OCI-LY7 (cell line): Measurements from ENCODE around the gene ROBO2. TPM values are rescaled to one million over a fixed set of nuclear protein-coding genes. Genes with fewer than 3 reads are reported as not detected.

Experiments used
- BruUV-seq: library from RNA; stranded (reverse); fragments of 400-500 nt; replicated peaks from 2 replicates; lab custom pipeline; 2021; lab: Mats Ljungman, UMichigan
- CTCF ChIA-PET: fragments of 300-600 bp; sonication (Branson Sonifier 250); formaldehyde crosslinking; loops from one replicate; lab custom pipeline; 2022; ENCODE audit warnings: antibody characterized with exemption; ENCODE audit not compliant: unreplicated experiment; lab: Charles Lee
- POLR2A ChIA-PET: fragments of 300-600 bp; sonication (Branson Sonifier 250); formaldehyde crosslinking; loops from one replicate; lab custom pipeline; 2022; ENCODE audit warnings: antibody characterized with exemption; lab: Charles Lee
- DNase-seq: peaks from one replicate; pipeline ENCODE4 v3.0.0-alpha.2; 2015; ENCODE audit warnings: low spot score
- H2AFZ ChIP-seq: fragments of 200-600 bp; sonication (generic), shearing (Covaris generic); 2 replicates; pipeline ENCODE4 v1.6.1; 2014; ENCODE audit warnings: mild to moderate bottlenecking, antibody characterized with exemption, low read length, moderate library complexity
- H3K27ac ChIP-seq: fragments of 200-600 bp; sonication (generic); 2 replicates; pipeline ENCODE4 v1.5.1; 2014; ENCODE audit warnings: mixed run types, low read depth, mild to moderate bottlenecking, moderate library complexity, low read length, inconsistent platforms; ENCODE audit not compliant: poor library complexity, severe bottlenecking
- H3K36me3 ChIP-seq: fragments of 200-600 bp; sonication (generic); 2 replicates; pipeline ENCODE4 v1.6.1; 2014; ENCODE audit warnings: mild to moderate bottlenecking, antibody characterized with exemption, low read length, moderate library complexity, mixed read lengths; ENCODE audit not compliant: insufficient read depth
- H3K4me1 ChIP-seq: fragments of 200-600 bp; sonication (generic); 2 replicates; pipeline ENCODE4 v1.5.1; 2014; ENCODE audit warnings: mild to moderate bottlenecking, low read length; ENCODE audit not compliant: insufficient read depth, poor library complexity, severe bottlenecking
- H3K4me2 ChIP-seq: fragments of 200-600 bp; sonication (generic); 2 replicates; pipeline ENCODE4 v1.6.1; 2014; ENCODE audit warnings: mild to moderate bottlenecking, low read length
- H3K4me3 ChIP-seq: fragments of 200-600 bp; sonication (generic); 2 replicates; pipeline ENCODE4 v1.5.1; 2014; ENCODE audit warnings: mild to moderate bottlenecking, low read depth, low read length; ENCODE audit not compliant: poor library complexity, severe bottlenecking
- H3K79me2 ChIP-seq: fragments of 200-600 bp; sonication (generic); 2 replicates; pipeline ENCODE4 v1.6.1; 2016; ENCODE audit warnings: low read depth, mild to moderate bottlenecking, low read length, moderate library complexity, mixed read lengths; ENCODE audit not compliant: insufficient read depth
- H3K9me2 ChIP-seq: fragments of 200-600 bp; sonication (generic); 2 replicates; pipeline ENCODE4 v1.6.1; 2016; ENCODE audit warnings: mild to moderate bottlenecking, low read length, mixed read lengths; ENCODE audit not compliant: insufficient read depth
- H3K9me3 ChIP-seq: fragments of 200-600 bp; sonication (generic); 2 replicates; pipeline ENCODE4 v1.6.1; 2014; ENCODE audit warnings: mild to moderate bottlenecking, mixed run types, low read length, mixed read lengths
- H4K20me1 ChIP-seq: fragments of 200-600 bp; sonication (generic); 2 replicates; pipeline ENCODE4 v1.6.1; 2014; ENCODE audit warnings: mild to moderate bottlenecking, antibody characterized with exemption, low read length, moderate library complexity, mixed read lengths; ENCODE audit not compliant: insufficient read depth
- CTCF ChIP-seq: fragments of 200-600 bp; sonication (generic); conservative IDR thresholded peaks from 2 replicates; pipeline ENCODE4 v1.5.1; 2014; ENCODE audit warnings: mild to moderate bottlenecking, antibody characterized with exemption, low read length, moderate library complexity, mixed read lengths
- EZH2phosphoT487 ChIP-seq: fragments of 200-600 bp; sonication (generic); IDR thresholded peaks from 2 replicates; pipeline ENCODE4 v1.6.1; 2018; ENCODE audit warnings: low read depth, borderline replicate concordance, mild to moderate bottlenecking, mixed run types, antibody characterized with exemption, low read length, moderate library complexity, mixed read lengths
- intact Hi-C: fragments of 100-400 bp; cut with micrococcal nuclease; formaldehyde crosslinking; loops from one replicate; pipeline ENCODE4 v1.10.0; 2022; ENCODE audit not compliant: unreplicated experiment
- total RNA-seq, 2 experiments: library from RNA; depleted of rRNA in 1 of 2; stranded (reverse); fragments of >200 nt in 1 of 2; shearing (Covaris generic) in 1 of 2; gene quantifications; 2 replicates each; pipeline ENCODE4 v1.2.3, GENCODE V29; 2014 to 2022

ROBO2 gene
- total RNA-seq, 2 experiments from 2014 or later, result 0.06 to 4.8 TPM

- Histone ChIP-seq H3K4me2 (no peak overlapping the region), H3K79me2 (no peaks in the 10 kb centered on the region), H3K9me3 (no peaks in the 10 kb centered on the region), H3K36me3 (no peaks in the 10 kb centered on the region), H4K20me1 (no peaks in the 10 kb centered on the region), H3K4me1 (no peaks in the 10 kb centered on the region), H2AFZ (no peak overlapping the region), H3K4me3 (no peak overlapping the region), H3K9me2 (no peaks in the 10 kb centered on the region), H3K27ac (no peak overlapping the region)
- no peak for DNase-seq
- TF ChIP-seq CTCF, result no peak
- no peak for TF ChIP-seq EZH2phosphoT487
- CTCF ChIA-PET, result no interaction called here
- BruUV-seq, result no TSS peak
- POLR2A ChIA-PET, result interaction anchor here (0.5 to 1.4 kb wide), 4 partner anchors 8 to 243 kb away, joined by 3 to 4 read pairs (median 3); no protein-coding TSS in a partner anchor
- intact Hi-C loops, result no loop called here
These were observed 550.3 kb downstream of the ROBO2 start for GRCh38 chr3:77590191-77590590.

DNA sequence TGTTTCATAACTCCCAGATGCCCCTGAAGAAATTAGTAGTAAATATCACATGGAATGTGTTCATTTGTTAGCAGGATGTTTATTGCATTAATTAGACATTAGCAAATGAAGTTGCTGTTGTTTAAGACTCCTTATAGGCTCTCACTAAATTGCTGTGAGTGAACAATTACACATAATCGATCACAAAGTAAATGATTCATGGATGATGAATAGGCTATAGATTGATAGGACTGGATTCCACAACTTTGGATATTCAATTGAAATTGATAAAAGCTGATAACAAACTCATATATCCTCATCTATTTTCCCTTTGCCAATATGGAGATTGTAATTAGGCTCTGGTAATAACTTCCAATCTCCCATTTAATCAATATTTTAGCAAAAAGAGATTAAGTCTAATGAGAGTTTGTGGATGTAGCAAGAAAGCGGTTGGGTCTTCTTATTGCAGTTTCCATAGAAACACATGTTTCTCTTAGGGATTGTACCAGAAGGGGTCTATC lies 555.5 kb downstream of the ROBO2 start:
- CTCF ChIA-PET, result no interaction called here

More for the DNA sequence above, 555.5 kb downstream of the ROBO2 start:
- H3K36me3 ChIP-seq, result no peaks in the 10 kb centered on the region
- no peak overlapping the region for H3K4me3 ChIP-seq
- H4K20me1 ChIP-seq, result no peaks in the 10 kb centered on the region
- no peak for DNase-seq
- no TSS peak for BruUV-seq
- no peaks in the 10 kb centered on the region for H3K9me2 ChIP-seq
- no peak overlapping the region for H3K27ac ChIP-seq
- intact Hi-C loops, result no loop called here
- no peak for TF ChIP-seq EZH2phosphoT487
- no peak for TF ChIP-seq CTCF
- no peak overlapping the region for H3K4me2 ChIP-seq
- H3K4me1 ChIP-seq, result no peaks in the 10 kb centered on the region
- no peak overlapping the region for H2AFZ ChIP-seq
- POLR2A ChIA-PET, result no interaction called here
- no peaks in the 10 kb centered on the region for H3K9me3 ChIP-seq
- no peaks in the 10 kb centered on the region for H3K79me2 ChIP-seq
